HG03432 (cell line): ENCODE measurements around the gene APOL6.
"Not testable (repeated sequence)": the region's sequence is repeated elsewhere in the genome, so short reads cannot be mapped to it uniquely, and the experiment has no call there.

Experiments
- ATAC-seq: cut with Tn5 transposase; IDR thresholded peaks from one replicate; pipeline ENCODE4 v1.9.1; 2021; ENCODE audit warnings: mild to moderate bottlenecking, moderate library complexity; ENCODE audit not compliant: unreplicated experiment

APOL6 gene

DNA sequence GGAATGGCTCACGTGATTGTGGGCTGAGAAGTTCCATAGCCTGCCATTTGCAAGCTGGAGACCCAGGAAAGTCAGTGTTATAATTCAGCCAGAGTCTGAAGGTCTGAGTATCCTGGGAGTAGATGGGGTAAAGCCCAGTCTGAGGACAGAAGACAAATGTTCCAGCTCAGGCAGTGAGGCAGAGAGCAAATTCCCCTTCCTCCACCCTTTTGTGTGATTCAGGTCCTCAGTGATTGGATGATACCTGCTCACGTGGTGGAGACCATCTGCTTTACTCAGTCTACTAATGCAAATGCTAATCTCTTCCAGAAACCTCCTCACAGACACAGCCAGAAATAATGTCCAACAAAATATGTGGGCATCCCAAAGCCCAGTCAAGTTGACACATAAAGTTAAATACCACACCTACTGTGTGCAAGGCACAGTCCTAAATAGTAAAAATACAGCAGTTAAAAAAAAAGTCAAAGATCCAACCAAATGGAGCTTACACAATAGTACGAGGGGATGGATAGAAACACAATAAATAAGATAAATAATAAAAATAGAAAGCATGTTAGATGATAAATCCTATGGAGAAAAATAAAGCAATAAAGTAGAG is 13.2 kb upstream of the APOL6 start:
- ATAC-seq = no peak

DNA sequence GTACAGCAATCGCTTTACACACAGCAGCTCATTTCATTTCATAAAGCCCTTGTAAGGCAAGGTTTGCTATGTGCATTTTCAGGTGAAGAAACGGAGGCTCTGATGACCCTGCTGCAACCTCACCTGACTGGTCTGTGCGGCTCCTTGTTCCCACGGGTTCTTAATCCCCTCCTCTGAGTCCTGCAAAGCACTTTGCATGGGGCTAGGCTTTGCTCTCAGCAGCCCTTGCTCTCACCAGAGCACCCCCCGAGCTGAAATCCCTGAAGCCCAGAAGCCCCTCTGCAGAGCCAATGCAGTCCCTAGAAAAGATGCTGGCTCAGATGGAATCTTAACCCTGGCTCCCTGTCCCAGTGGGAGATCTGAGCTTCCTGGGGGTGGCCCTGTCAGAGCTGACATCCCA is 11.0 kb upstream of the APOL6 start:
- ATAC-seq = no peak

DNA sequence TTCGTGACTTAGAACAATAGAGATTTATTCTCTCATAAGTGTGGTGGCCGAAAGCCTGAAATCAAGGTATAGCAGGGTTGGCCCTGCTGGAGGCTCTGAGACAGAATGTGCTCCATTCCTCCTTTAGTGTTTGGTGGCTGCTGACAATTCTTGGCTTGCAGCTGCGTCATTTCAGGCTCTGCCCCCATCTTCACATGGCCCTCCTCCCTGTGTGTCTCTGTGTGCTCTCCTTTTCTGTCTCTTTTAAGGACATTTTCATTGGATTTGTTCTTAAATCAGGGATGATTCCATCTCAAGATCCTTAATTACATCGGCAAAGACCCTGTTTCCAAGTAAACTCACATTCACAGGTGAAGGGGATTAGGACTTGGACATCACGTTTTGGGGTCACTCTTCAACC is 10.2 kb upstream of the APOL6 start:
- ATAC-seq = no peak

DNA sequence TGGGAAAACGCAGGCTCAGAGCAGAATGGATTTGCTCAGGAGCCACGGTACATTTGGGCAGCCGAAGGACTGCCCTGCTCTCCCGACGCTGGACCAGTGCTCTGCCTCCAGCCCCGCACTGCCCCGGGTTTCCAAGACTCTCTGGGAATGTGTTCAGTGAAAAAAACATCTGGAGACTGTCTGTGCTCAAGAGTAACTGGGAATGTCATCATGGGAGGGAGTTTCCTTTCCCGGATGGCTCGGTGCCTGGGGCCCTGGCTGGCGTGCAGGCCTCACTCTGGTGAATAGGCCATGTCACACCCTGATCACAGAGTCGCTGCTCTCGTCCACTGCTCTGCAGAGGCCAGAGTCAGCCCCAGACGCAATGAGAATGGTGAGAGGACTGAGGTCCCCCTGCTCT is 9.8 kb upstream of the APOL6 start:
- no peak for ATAC-seq

DNA sequence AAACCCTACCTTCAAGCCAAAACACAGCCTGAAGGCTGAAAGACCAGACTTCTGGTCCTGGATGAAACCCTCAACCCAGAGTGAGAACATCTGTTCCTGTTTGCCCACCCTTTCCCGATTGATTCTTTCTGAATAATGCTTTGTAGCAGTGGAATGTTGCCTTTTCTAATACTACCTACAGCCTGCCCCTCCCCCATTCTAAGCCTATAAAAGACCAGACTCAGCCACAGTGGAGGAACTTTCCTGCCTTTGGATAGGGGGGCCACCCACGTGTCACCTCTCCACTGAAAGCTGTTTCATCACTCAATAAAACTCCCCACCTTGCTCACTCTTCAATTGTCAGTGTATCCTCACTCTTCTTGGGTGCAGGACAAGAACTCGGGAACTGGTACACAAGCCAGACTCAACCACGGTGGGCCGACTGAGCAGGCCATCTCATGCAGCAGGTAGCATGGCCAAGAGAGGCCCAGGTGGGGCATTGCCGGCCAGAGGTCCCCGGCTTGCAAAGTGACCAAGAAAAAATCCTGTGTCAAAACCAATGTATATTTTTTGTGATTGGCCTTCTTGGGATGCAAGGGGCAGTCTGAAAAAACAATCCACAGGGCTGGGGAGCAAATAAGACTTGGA is 6.6 kb upstream of the APOL6 start:
- ATAC-seq = no peak

DNA sequence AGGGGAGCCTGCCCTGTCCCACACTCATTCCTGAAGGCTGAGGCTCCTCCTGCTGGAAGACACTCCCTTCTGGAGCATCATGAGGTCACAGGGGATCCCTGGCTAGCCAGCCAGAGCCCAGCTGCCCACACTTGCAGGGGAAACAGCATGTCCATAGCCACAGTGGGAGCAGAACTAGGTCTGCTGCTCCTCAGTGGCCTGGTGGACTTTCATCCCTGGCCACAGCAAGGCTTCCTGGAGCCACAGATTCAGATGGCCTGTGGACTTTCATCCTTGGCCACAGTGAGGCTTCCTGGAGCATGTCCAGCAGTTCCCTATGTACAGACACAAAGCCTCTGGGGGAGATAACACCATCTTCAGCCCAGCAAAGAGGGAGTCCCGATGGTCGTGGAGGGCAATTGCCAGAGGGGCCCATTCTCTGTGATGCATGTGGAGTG is 5.9 kb upstream of the APOL6 start:
- no peak for ATAC-seq

DNA sequence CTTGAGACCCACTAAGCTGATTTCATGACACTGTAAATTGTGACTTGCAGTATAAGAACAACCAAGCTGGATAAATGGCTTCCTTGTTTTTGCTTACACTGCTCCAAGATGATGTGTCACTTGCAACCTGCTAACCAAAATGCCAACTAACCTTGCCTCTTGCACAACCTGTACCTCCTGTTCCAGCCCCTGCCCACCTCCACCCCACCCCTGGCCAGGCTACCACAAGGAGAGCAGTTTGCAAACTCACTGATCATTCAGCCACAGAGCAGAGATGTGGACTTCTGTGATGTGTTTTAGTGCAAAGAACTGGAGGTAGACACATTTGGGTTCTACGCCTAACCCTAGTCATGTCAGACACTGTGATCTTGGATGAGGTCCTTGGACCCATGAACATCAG is 4.3 kb upstream of the APOL6 start:
- no peak for ATAC-seq

DNA sequence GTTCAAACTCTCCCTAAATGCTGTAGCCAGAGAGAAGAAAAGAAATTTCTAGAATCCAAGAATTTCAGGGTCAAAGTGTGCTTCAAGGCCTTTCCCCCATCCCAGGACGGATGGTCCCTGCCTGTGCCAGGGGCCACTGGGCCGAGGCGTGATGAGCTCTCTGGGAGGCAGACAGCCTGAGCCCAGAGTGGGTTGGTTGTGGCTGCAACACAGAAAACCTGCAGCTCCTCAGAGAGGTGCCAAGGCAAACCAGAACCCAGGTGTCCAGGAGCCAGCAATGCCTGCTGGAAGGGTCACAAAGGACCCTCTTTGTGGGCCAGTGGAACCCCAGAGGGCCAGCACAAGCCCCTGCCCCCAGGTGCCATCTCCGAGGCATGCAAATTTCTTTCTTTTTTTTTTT is 2.6 kb upstream of the APOL6 start:
- ATAC-seq = no peak

DNA sequence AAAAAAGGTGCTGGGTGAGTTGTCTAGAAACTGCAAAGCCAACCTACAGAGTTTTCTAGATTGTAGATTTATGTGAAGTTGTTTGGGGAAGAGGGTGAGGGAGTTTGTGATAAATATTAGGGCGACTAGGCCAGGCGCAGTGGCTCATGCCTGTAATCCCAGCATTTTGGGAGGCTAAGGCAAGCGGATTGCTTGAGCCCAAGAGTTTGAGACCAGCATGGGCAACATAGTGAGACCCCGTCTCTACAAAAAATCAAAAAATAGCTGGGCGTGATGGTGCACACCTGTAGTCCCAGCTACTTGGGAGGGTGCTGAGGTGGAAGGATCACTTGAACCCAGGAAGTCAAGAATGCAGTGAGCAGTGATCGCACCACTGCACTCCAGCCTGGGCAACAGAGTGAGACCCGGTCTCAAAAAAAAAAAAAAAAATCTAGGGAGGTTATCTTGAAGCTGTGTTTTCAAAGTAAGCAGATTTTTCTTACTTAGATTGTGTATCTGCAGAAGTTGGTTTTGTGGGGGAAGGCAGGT is 844 bp downstream of the APOL6 start:
- no peak for ATAC-seq

DNA sequence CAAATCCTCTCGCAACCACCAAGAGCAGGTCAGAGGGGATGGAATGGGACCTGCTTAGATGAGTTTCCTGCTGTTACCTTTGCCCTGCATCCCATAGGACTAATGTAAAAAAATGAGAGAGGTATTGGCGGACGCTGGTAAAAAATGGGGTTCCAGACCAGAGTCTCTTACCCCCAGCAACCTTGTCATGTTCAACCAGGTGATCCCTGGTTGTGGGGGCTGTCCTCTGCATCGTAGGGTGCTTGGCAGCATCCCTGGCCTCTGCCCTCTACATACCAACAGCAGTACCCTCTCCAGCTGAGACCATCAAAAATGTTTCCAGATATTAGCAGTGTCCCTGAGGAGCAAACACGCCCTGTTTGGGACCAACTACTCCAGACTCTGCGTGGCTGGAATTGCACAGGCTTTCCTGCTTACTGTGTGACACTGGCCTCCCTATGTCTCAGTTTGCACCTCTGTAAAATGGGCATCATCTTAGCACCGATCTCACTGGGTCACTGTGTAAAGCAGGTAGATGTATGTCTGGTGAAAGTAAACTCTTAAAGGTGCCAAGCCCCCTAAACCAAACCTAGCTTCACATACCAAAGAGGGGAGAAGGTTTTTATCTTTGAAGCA is 1.5 kb downstream of the APOL6 start:
- no peak for ATAC-seq

DNA sequence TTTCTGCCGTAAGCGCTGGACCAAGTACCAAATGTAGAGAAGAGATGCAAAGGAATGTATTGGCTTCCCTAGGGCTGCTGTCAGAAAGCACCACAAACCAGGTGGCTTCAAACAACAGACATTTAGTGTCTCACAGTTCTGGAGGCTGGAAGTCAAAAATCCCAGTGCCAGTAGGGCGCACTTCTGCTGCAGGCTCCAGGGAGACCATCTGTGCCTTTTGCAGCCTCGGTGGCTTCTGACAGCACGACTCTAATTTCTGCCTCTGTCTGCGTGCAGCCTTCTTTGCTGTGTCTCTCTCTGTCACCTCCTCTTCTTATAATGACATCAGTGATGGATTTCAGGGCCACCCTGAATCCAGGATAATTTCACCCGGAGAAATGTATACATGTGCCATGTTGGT is 2.8 kb downstream of the APOL6 start:
- no peak for ATAC-seq

DNA sequence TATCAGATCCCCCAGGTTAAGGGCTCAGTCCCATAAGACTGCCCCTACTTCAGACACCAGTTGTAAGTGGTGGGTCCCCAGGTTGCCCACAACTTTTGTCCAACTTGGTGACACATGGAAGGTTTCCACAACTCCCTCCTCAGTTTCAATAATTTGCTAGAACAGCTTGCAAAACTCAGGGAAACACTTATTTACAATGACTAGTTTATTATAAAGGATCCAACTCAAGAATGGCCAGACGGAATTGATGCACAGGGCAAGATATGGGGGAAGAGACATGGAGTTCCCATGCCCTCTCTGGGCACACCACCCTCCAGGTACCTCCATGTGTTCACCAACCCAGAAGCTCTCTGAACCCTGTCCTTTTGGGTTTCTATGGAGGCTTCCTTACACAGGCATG is 5.6 kb downstream of the APOL6 start:
- no peak for ATAC-seq

DNA sequence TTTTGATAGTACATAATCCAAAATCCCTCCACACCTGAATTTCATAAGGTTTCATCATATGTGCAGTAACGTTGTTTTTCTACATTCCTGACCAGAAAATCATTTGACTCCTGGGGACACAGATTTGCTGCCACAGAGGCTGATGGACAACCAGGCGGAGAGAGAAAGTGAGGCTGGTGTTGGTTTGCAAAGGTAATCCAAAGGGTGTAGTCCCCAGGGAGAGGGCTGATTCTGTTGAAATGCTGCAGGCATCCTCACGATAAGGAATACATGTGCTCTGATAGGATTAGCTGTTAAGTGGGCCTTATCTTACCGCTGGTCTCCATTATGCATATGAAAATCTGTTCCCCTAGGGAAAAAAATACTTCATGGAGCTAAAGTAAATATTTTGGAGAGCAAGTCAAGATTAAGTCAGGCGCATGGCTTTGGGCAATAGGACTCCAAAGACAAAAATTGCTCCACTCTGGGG is 8.1 kb downstream of the APOL6 start:
- ATAC-seq = no peak

DNA sequence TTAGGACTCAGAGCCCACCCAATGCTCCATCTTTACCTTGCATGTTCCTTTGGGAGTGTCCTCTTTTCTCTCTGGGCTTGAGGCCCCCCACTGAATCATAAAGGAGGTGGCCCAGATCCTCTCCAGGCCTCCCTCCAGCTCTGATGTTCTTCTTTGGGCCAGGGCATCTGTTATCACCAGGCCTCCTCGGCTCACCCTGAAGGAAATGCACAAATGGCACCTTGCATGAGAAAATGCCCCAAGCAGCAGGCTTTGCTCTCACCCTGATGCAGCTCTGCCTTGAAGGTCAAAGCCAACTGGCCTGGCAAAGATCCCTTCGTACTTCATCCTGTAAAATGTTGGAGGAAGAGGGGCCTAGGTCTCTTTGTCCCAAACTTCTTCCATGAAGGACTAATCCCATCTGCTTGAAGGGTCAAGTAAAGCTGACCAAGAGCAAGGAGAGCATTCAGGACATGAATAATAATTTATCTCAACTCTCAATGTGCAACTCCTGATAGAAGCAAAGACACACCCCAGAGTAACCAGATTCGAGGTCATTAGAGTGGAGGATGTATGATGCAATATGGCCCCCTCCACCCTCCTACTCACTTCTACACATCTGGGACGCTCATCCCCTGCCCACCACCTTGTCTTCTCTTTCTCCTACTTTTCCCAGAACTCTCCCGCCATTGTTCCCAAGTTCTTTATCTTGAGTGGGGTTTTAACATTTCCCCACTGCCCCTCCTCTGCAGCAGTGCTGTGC is 9.5 kb downstream of the APOL6 start:
- no peak for ATAC-seq

DNA sequence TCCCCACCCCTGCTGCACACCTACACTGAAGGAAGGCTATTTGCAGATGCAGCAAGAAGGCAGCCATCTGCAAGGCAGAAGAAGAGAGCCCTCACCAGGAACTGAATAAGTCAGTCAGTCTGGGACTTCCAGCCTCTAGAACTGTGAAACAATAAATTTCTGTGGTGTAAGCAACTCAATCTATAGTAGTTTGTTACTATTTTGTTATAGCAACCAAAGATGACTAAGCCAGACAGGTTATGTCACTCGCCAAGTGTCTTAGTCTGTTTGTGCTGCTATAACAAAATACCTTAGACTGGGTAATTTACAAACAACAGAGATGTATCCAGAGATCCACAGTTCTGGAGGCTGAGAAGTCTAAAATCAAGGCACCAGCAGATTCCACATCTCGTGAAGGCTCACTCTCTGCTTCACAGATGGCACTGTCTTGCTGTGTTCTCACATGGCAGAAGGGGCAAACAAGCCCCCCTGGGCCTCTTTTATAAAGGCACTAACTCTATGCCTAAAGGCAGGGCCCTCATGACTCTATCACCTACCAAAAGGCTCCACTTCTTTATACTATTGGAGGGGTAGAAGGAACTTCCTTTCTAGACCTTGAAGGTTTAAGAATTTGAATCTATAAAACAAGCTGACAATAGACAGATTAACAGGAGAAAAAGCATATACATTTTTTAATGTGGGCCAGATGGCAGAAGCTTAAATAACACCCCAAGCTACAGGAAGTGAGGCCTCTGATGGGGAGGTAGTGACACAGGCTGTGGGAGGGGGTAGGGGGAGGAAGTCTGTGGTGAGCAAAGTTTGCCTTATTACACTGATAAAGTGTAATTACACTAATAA is 12.3 kb downstream of the APOL6 start:
- ATAC-seq = no peak

DNA sequence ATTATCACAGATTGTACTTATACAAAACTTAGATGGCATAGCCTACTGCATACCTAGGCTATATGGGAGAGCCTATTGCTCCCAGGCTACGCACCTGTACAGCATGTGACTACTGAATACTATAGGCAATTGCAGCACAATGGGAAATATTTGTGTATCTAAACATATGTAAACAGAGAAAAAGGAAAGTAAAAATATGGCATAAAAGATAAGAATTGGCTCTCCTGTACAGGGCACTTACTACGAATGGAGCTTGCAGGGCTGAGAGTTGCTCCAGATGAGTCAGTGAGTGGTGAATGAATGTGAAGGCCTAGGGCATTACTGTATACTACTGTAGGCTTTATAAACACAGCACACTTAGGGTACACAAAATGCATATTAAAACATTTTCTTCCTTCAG is 13.2 kb downstream of the APOL6 start:
- ATAC-seq = no peak

DNA sequence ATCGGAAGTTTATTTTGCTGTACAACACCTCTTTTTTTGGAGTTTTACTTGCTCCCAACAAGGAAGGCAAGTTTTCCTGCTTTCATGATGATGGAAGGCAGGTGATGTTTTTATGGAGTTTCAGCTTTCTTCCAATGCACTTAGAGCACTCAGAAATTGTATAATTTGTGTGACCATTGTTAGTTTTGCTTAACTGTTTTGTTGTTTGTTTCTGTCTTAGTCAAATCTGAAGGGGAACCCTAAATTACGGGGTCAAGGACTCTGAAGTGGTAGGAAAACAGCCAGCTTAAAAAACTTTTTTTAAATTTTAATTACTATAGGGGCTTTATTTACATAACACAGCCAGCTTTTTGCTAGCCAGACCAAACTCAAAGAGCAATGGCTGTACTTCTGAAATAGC is 14.7 kb downstream of the APOL6 start:
- no peak for ATAC-seq

DNA sequence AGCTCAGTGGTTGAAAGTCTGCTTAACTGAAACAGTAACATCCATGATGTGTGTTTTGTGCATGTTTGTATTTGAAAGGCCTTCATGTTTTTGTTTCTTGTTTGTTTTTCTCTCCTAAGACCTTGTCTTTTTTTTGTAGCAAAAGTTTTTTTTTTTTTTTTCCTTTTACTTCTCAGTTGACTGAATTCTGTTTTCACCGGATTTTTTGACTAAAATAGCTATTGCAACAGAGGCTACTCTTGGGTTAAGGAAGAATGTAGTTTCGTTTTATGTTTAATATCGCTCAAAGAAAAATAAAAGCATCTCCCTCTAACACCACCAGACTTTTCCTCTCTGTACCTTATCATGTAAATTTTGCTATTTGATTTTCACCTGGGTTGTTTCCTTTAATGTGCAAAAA is 15.1 kb downstream of the APOL6 start:
- no peak for ATAC-seq

DNA sequence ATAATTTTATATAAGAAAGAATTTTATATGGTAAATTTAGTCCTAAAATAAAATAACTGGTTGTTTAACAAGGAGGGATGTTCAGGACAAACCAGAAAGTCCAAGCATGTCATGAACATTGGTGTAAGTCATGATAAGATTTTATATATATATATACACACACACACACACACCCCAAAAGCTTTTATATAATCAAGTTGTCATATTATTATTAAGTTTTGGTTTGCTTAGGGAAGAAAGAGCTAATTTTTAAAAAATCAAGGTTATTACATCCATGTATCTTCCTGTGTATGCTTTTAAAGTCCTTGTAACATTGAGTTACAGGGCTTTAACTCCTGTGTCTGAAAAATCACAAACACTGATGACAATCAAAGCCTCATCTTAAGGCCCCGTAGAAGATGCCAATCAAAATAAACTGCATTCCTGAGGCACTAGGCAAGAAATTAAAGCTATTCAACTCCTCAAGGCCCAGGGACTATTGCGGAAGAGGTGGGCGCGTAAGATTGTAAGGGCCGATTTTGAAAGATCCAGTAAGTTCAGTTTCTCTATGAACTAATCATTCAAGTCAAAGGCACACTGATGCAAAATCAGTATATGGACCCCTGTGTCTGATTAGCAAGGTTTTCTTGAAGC is 16.8 kb downstream of the APOL6 start:
- ATAC-seq = no peak

DNA sequence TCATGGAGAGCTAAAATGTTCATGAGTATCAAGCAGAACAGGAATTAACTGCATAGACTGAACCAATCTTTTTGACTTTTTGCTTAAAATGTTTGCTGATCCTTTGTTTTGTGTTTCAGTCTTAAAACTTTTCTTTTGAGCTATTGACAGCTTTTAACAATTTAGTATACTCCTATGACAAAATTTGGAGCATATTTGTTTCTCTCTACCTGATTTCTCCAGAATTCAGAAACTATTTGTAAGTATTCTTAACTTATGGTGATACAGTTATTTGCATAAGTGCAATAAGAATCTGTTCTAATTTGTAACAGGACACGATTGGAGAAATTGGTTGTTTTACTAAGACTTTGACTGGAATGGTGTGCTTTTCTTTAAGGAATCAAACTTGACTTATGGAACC is 18.5 kb downstream of the APOL6 start:
- ATAC-seq = not testable (repeated sequence)
